ENCODE results near the gene SNTG2.
A peak's percentile ranks its signal among the peaks of the same experiment; 100 is the strongest.

Gene SNTG2

GRCh38 chr2:1360144-1360543 is 409.5 kb downstream of the SNTG2 start:
- no peak overlapping the region for H2AFZ ChIP-seq (ENCODE audit: low read length)
- H2BK12ac ChIP-seq (ENCODE audit: low read length) = no peak overlapping the region
- H2BK15ac ChIP-seq (ENCODE audit: low read length) = no peak overlapping the region
- no peak overlapping the region for H3K23ac ChIP-seq (ENCODE audit: low read depth, low read length, poor library complexity)
- H4K8ac ChIP-seq (ENCODE audit: low read depth, low read length) = no peak overlapping the region
- no peak overlapping the region for H3K4me2 ChIP-seq (ENCODE audit: insufficient read depth, low read length, poor library complexity, severe bottlenecking)
- no peaks in the 10 kb centered on the region for H3K36me3 ChIP-seq (replicated peaks in 1 of 2; ENCODE audit: control insufficient read depth in 2 of 2, insufficient read depth in 2 of 2, low read length in 2 of 2)
- H3K9ac ChIP-seq (ENCODE audit: low read depth, low read length, poor library complexity) = no peak overlapping the region
- no peak overlapping the region for H4K91ac ChIP-seq (ENCODE audit: low read depth, low read length, poor library complexity)
- no peak overlapping the region for H2AK5ac ChIP-seq (ENCODE audit: low read depth, low read length)
- H3K79me1 ChIP-seq (ENCODE audit: low read depth, low read length) = no peaks in the 10 kb centered on the region
- H3K14ac ChIP-seq (ENCODE audit: low read length) = no peak overlapping the region
- no CpG with 5 or more reads among the region's 1 CpG for WGBS, 2 donors (ENCODE audit: extremely low coverage in 2 of 2, insufficient read length in 2 of 2, insufficient replicate concordance in 1 of 2)
- DNase-seq (ENCODE audit: low spot score) = no peak
- H2BK120ac ChIP-seq (ENCODE audit: low read depth, low read length) = no peak overlapping the region
- no peaks in the 10 kb centered on the region for H3K9me3 ChIP-seq (replicated peaks in 1 of 2; ENCODE audit: control insufficient read depth in 2 of 2, insufficient read depth in 1 of 2, low read depth in 1 of 2, low read length in 2 of 2)
- H3K4me3 ChIP-seq (ENCODE audit: low read length in 2 of 2) = no peak overlapping the region
- H2BK5ac ChIP-seq (ENCODE audit: low read length) = no peak overlapping the region
- H3K4ac ChIP-seq (ENCODE audit: low read length) = no peak overlapping the region
- H3K4me1 ChIP-seq (ENCODE audit: control insufficient read depth in 2 of 2, insufficient read depth in 1 of 2, low read depth in 1 of 2, low read length in 2 of 2) = no peaks in the 10 kb centered on the region
- H3K27ac ChIP-seq (replicated peaks; ENCODE audit: low read length) = no peak overlapping the region
- H3K18ac ChIP-seq (ENCODE audit: low read length) = no peak overlapping the region
- H3K27me3 ChIP-seq (ENCODE audit: control insufficient read depth in 3 of 3, insufficient read depth in 3 of 3, low read depth in 1 of 3, low read length in 3 of 3) = no peaks in the 10 kb centered on the region

GRCh38 chr2:1360557-1361250 is 410.1 kb downstream of the SNTG2 start:
- WGBS, 2 donors (ENCODE audit: extremely low coverage in 2 of 2, insufficient read length in 2 of 2, insufficient replicate concordance in 1 of 2) = no CpG with 5 or more reads among the region's 6 CpGs
- no peak overlapping the region for H3K27ac ChIP-seq (replicated peaks; ENCODE audit: low read length)

DNA sequence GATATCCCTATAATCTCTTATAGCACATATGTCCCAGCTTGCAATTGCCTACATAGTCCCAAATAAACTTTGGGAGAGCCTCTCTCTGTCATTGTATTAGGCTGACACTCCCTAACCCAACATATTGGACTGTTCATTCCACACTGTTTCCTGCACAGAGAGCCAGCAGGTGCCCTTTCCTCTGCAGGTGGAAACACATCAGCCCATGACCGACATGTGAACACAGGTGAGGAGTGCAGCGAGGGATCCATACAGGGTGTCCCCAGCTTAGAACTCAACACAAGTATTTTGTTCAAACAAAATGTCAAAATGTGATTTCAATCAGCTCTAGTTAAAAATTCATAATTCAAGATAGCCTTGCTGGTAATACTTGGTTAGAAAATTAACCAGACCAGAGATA is 412.7 kb downstream of the SNTG2 start:
- Histone ChIP-seq H2BK12ac (ENCODE audit: low read length) (no peak overlapping the region), H2BK15ac (ENCODE audit: low read length) (no peak overlapping the region), H2AK5ac (ENCODE audit: low read depth, low read length) (no peak overlapping the region), H3K9me3 (replicated peaks in 1 of 2; ENCODE audit: control insufficient read depth in 2 of 2, insufficient read depth in 1 of 2, low read depth in 1 of 2, low read length in 2 of 2) (no peaks in the 10 kb centered on the region), H3K23ac (ENCODE audit: low read depth, low read length, poor library complexity) (no peak overlapping the region), H3K14ac (ENCODE audit: low read length) (no peak overlapping the region), H4K91ac (ENCODE audit: low read depth, low read length, poor library complexity) (no peak overlapping the region), H3K27me3 (ENCODE audit: control insufficient read depth in 3 of 3, insufficient read depth in 3 of 3, low read depth in 1 of 3, low read length in 3 of 3) (no peaks in the 10 kb centered on the region), H3K27ac (replicated peaks; ENCODE audit: low read length) (no peak overlapping the region), H3K4me3 (ENCODE audit: low read length in 2 of 2) (no peak overlapping the region), H3K4me2 (ENCODE audit: insufficient read depth, low read length, poor library complexity, severe bottlenecking) (no peak overlapping the region), H2AFZ (ENCODE audit: low read length) (no peak overlapping the region), H3K9ac (ENCODE audit: low read depth, low read length, poor library complexity) (no peak overlapping the region), H3K18ac (ENCODE audit: low read length) (no peak overlapping the region), H3K4ac (ENCODE audit: low read length) (no peak overlapping the region), H3K79me1 (ENCODE audit: low read depth, low read length) (no peaks in the 10 kb centered on the region), H3K4me1 (ENCODE audit: control insufficient read depth in 2 of 2, insufficient read depth in 1 of 2, low read depth in 1 of 2, low read length in 2 of 2) (peaks cover 0 to 3% of the 10 kb centered on the region in 2 donors), H2BK5ac (ENCODE audit: low read length) (no peak overlapping the region), H2BK120ac (ENCODE audit: low read depth, low read length) (no peak overlapping the region), H4K8ac (ENCODE audit: low read depth, low read length) (no peak overlapping the region), H3K36me3 (replicated peaks in 1 of 2; ENCODE audit: control insufficient read depth in 2 of 2, insufficient read depth in 2 of 2, low read length in 2 of 2) (no peaks in the 10 kb centered on the region)
- no CpG with 5 or more reads among the region's 2 CpGs for WGBS, 2 donors (ENCODE audit: extremely low coverage in 2 of 2, insufficient read length in 2 of 2, insufficient replicate concordance in 1 of 2)
- DNase-seq (ENCODE audit: low spot score) = no peak

More at GRCh38 chr2:1360557-1361250, 410.1 kb downstream of the SNTG2 start:
- Histone ChIP-seq H4K91ac (ENCODE audit: low read depth, low read length, poor library complexity) (no peak overlapping the region), H2AFZ (ENCODE audit: low read length) (no peak overlapping the region), H3K4ac (ENCODE audit: low read length) (no peak overlapping the region), H3K23ac (ENCODE audit: low read depth, low read length, poor library complexity) (no peak overlapping the region), H3K9ac (ENCODE audit: low read depth, low read length, poor library complexity) (no peak overlapping the region), H3K79me1 (ENCODE audit: low read depth, low read length) (no peaks in the 10 kb centered on the region), H3K4me3 (ENCODE audit: low read length in 2 of 2) (no peak overlapping the region), H2AK5ac (ENCODE audit: low read depth, low read length) (no peak overlapping the region), H3K4me2 (ENCODE audit: insufficient read depth, low read length, poor library complexity, severe bottlenecking) (no peak overlapping the region), H2BK5ac (ENCODE audit: low read length) (no peak overlapping the region), H3K4me1 (ENCODE audit: control insufficient read depth in 2 of 2, insufficient read depth in 1 of 2, low read depth in 1 of 2, low read length in 2 of 2) (no peaks in the 10 kb centered on the region), H2BK12ac (ENCODE audit: low read length) (no peak overlapping the region), H3K14ac (ENCODE audit: low read length) (no peak overlapping the region), H3K36me3 (replicated peaks in 1 of 2; ENCODE audit: control insufficient read depth in 2 of 2, insufficient read depth in 2 of 2, low read length in 2 of 2) (no peaks in the 10 kb centered on the region), H3K18ac (ENCODE audit: low read length) (no peak overlapping the region), H2BK15ac (ENCODE audit: low read length) (no peak overlapping the region), H2BK120ac (ENCODE audit: low read depth, low read length) (no peak overlapping the region), H4K8ac (ENCODE audit: low read depth, low read length) (no peak overlapping the region), H3K27me3 (ENCODE audit: control insufficient read depth in 3 of 3, insufficient read depth in 3 of 3, low read depth in 1 of 3, low read length in 3 of 3) (no peaks in the 10 kb centered on the region), H3K9me3 (replicated peaks in 1 of 2; ENCODE audit: control insufficient read depth in 2 of 2, insufficient read depth in 1 of 2, low read depth in 1 of 2, low read length in 2 of 2) (no peaks in the 10 kb centered on the region)
- no peak for DNase-seq (ENCODE audit: low spot score)

- Histone ChIP-seq H4K8ac (ENCODE audit: low read depth, low read length) (peak overlapping the region; percentile 9), H3K9ac (ENCODE audit: low read depth, low read length, poor library complexity) (no peak overlapping the region), H2AFZ (ENCODE audit: low read length) (no peak overlapping the region), H3K79me1 (ENCODE audit: low read depth, low read length) (no peaks in the 10 kb centered on the region), H3K4ac (ENCODE audit: low read length) (no peak overlapping the region), H3K4me3 (ENCODE audit: low read length in 2 of 2) (no peak overlapping the region), H3K9me3 (replicated peaks in 1 of 2; ENCODE audit: control insufficient read depth in 2 of 2, insufficient read depth in 1 of 2, low read depth in 1 of 2, low read length in 2 of 2) (no peaks in the 10 kb centered on the region), H3K27me3 (ENCODE audit: control insufficient read depth in 3 of 3, insufficient read depth in 3 of 3, low read depth in 1 of 3, low read length in 3 of 3) (no peaks in the 10 kb centered on the region), H2BK120ac (ENCODE audit: low read depth, low read length) (no peak overlapping the region), H3K4me2 (ENCODE audit: insufficient read depth, low read length, poor library complexity, severe bottlenecking) (no peak overlapping the region), H3K36me3 (replicated peaks in 1 of 2; ENCODE audit: control insufficient read depth in 2 of 2, insufficient read depth in 2 of 2, low read length in 2 of 2) (no peaks in the 10 kb centered on the region), H3K27ac (replicated peaks; ENCODE audit: low read length) (no peak overlapping the region), H3K4me1 (ENCODE audit: control insufficient read depth in 2 of 2, insufficient read depth in 1 of 2, low read depth in 1 of 2, low read length in 2 of 2) (peaks cover 0 to 4% of the 10 kb centered on the region in 2 donors), H2BK12ac (ENCODE audit: low read length) (peak overlapping the region; percentile 31), H2BK15ac (ENCODE audit: low read length) (no peak overlapping the region), H2AK5ac (ENCODE audit: low read depth, low read length) (no peak overlapping the region), H2BK5ac (ENCODE audit: low read length) (no peak overlapping the region), H3K14ac (ENCODE audit: low read length) (no peak overlapping the region), H3K18ac (ENCODE audit: low read length) (peak overlapping the region; percentile 51), H3K23ac (ENCODE audit: low read depth, low read length, poor library complexity) (no peak overlapping the region), H4K91ac (ENCODE audit: low read depth, low read length, poor library complexity) (no peak overlapping the region)
- no peak for DNase-seq (ENCODE audit: low spot score)
- WGBS, 2 donors (ENCODE audit: extremely low coverage in 2 of 2, insufficient read length in 2 of 2, insufficient replicate concordance in 1 of 2) = no CpG with 5 or more reads among the region's 20 CpGs
Measured at GRCh38 chr2:1366546-1367134, 416.0 kb downstream of the SNTG2 start.
